Measurements from ENCODE around the gene AXIN1. TPM values are rescaled to one million over a fixed set of nuclear protein-coding genes. Genes with fewer than 3 reads are reported as not detected.
A peak's percentile ranks its signal among the peaks of the same experiment; 100 is the strongest.
"Not testable (repeated sequence)": the region's sequence is repeated elsewhere in the genome, so short reads cannot be mapped to it uniquely, and the experiment has no call there.

The AXIN1 gene
- total RNA-seq, 2 experiments from 2014 or later: 22.3 to 25.7 TPM

DNA sequence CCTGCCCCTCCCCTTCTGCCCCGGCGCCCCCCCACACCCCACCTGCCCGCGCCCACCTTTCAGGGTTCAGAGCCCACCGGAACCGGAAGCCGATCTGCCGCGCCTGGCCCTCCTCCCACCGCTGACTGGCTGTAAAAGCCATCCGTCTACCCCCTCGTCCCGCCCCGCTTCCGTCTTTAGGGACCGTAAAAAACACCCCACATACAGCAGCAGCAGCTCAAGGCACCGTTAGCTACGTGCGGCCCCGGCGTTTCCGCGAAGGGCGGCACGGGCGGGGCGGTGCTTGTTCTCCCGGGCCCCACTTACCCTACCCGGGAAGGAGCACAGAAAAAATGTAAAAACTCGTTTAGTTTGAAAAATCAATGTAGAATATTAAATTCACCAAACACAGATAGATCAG lies 17.9 kb upstream of the AXIN1 start, which contains the start of gene MRPL28:
Gene MRPL28, minus strand, starts transcription at position 96 of the 400 bp plus-strand sequence. CDS start 320 bp downstream, outside the sequence.
- H3K4me3 Mint-ChIP-seq: peak within 1 kb of the TSS; percentile 68
- H3K27me3 Mint-ChIP-seq: no peaks in the 10 kb centered on the region
- CTCF ChIA-PET: interaction anchor here (0.7 to 1.8 kb wide), 7 partner anchors 8 to 274 kb away, joined by 3 to 11 read pairs (median 4); partner anchors contain the start of gene AXIN1
- H3K4me1 Mint-ChIP-seq: peaks cover 15% of the 10 kb centered on the region
- peak; percentile 97 for DNase-seq
- peaks cover 11% of the 10 kb centered on the region for H3K36me3 Mint-ChIP-seq
- no peaks in the 10 kb centered on the region for H3K9me3 Mint-ChIP-seq (ENCODE audit: low read depth)
- ATAC-seq: peak; percentile 100
- H3K27ac Mint-ChIP-seq: peak within 1 kb of the TSS; percentile 87

DNA sequence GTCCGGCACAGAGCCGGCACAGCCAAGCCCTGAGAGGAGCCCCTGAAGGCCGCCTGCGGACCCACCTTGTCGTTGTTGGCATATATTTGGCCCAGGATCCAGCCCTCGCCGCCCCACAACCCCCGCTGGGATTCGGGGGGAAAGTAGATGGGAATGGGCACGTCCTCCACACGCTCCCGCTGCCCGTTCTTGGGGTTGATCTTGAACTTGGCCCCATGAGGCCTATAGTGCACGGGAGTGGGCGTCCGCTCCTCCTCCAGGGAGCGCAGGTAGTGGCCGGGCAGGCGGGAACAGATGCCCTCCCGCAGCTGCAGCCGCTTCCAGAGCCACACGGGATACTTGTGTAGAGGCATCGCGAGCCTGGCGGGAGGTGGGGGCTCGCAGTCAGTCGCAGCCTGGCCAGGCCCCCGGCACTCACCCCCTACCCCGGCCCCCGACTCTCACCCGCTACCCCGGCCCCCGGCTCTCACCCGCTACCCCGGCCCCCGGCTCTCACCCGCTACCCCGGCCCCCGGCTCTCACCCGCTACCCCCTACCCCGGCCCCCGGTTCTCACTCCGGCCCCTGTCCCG lies 17.4 kb upstream of the AXIN1 start:
- Mint-ChIP-seq H3K27me3 (no peaks in the 10 kb centered on the region), H3K9me3 (ENCODE audit: low read depth) (no peaks in the 10 kb centered on the region), H3K4me3 (peak overlapping the region; percentile 68), H3K27ac (peak overlapping the region; percentile 70), H3K36me3 (peaks cover 11% of the 10 kb centered on the region), H3K4me1 (peaks cover 15% of the 10 kb centered on the region)
- no peak for DNase-seq
- CTCF ChIA-PET: interaction anchor here (0.7 to 1.6 kb wide), 4 partner anchors 11 to 263 kb away, joined by 3 to 11 read pairs (median 5); partner anchors contain the start of gene AXIN1
- ATAC-seq: no peak

DNA sequence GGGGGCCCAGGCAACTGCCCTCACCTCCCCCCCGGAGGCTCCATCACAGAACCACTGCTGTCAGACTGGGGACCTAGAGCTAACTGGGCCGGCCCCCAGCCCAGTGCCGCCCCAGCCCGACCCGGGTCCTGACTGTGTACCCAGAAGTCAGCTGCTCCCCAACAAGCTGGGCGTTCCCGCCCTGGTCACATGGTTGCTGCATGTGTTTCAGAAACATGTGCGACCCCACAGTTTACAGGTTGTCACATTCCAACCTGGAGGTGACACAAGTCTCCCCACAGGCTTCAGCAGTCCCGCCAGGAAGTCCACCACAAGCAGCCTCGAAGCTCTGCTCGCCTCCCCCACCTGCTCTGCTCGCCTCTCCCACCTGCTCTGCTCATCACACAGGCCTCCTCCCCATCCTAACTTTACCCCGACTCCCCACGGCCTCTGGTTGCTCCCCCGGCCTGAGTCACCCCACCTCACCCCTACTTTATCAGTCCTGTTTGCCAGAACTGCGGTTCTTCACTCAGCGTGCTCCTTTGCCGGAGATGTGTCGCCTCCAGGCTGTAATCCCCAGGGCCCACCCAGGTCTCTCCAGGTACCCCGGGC lies 16.8 kb upstream of the AXIN1 start:
- H3K27ac Mint-ChIP-seq: peak overlapping the region; percentile 70
- H3K9me3 Mint-ChIP-seq (ENCODE audit: low read depth): no peaks in the 10 kb centered on the region
- CTCF ChIA-PET: no interaction called here
- peak; percentile 40 for DNase-seq
- ATAC-seq: no peak
- peaks cover 15% of the 10 kb centered on the region for H3K4me1 Mint-ChIP-seq
- H3K27me3 Mint-ChIP-seq: no peaks in the 10 kb centered on the region
- H3K4me3 Mint-ChIP-seq: peak overlapping the region; percentile 59
- H3K36me3 Mint-ChIP-seq: peaks cover 11% of the 10 kb centered on the region

DNA sequence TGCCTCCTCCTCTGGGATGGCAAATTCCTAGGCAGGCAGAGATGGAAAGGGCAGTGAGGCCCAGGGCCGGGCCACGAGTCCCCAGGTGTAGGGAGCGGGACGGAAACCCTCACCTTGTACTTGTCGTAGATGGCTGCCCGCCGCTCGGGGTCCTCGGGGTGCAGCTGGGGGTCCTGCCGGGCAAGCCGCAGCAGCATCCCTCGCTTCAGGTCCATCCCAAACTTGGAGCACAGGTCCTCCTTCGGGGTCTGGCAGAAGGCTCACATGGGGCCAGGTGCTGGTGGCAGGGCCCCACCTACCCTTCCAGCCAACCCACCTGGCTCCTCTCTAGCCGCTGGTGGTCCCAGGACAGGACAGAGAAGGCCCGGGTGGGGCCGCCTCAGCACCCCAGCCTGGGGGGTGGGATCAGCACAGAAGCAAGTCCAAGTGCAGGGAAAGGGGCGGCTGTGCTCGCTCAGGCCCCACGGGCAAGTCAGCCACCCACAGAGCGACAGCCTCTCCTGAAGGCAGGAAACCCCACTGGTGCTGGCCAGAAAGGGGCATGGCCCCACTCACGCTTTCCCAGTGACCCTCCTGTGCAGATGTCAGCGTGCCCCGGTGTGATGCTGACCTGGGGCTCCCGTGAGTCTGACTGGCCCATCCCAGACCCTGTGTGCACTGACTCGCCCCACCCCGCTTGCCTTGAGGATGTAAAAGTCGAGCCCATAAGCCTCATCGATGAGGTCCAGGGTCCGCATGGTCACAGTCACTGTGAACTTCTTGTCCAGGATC lies 16.1 kb upstream of the AXIN1 start:
- peak; percentile 39 for DNase-seq
- Mint-ChIP-seq H3K4me3 (no peak overlapping the region), H3K9me3 (ENCODE audit: low read depth) (no peaks in the 10 kb centered on the region), H3K4me1 (peaks cover 15% of the 10 kb centered on the region), H3K27me3 (peaks cover 3% of the 10 kb centered on the region), H3K27ac (no peak overlapping the region), H3K36me3 (peaks cover 11% of the 10 kb centered on the region)
- ATAC-seq: no peak
- CTCF ChIA-PET: no interaction called here

DNA sequence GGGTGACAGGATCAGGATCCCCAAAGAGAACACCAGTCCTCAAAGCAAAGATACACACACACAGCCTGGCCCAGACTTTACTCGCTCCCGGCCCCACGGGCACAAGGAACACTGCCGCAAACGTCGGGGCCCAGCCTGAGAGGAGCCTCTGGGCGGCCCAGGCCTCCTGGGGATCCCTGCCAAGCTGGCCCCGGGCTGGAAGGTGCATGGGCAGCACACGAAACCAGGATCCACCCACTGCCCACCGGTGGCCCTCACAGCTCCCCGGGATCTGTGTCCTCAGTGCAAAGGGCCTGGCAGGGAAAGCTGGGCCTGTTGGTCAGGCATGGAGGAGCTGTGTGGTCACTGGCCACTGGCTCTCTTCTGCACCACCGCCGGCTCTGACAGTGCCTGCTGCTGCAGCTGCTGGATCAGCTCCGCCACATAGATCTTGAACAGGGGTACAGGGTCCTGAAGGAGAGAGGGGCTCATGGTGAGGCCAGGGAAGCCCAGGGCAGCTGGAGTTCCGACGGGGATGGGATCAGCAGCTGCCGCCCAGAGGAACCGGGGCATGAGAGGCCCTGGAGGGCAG lies 14.9 kb upstream of the AXIN1 start:
- H3K4me3 Mint-ChIP-seq: no peak overlapping the region
- no peaks in the 10 kb centered on the region for H3K9me3 Mint-ChIP-seq (ENCODE audit: low read depth)
- H3K36me3 Mint-ChIP-seq: peaks cover 11% of the 10 kb centered on the region
- H3K4me1 Mint-ChIP-seq: peaks cover 15% of the 10 kb centered on the region
- ATAC-seq (no peak), DNase-seq (peak; percentile 40)
- CTCF ChIA-PET: no interaction called here
- peaks cover 5% of the 10 kb centered on the region for H3K27me3 Mint-ChIP-seq
- H3K27ac Mint-ChIP-seq: no peak overlapping the region

DNA sequence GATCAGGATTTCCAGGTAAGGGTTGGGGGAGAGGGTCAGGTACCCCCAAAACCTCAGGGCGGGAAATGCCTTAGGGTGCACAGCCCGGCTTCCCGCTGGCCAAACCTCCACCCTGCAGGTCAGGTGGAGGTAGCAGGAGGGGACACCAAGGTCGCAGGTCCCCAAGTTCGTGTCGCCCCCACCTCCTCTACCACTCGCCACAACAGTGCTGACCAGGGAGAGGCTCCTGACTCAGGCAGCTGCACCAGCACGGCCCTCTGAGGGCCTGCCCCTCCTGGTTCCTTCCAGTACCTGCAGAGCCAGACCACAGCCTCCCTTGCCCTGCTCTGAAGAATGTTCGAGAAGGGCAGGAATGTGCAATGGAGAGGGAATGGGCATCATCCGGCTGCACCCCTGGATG lies 14.0 kb upstream of the AXIN1 start:
- H3K9me3 Mint-ChIP-seq (ENCODE audit: low read depth): no peaks in the 10 kb centered on the region
- peaks cover 9% of the 10 kb centered on the region for H3K36me3 Mint-ChIP-seq
- ATAC-seq (no peak), DNase-seq (peak; percentile 38)
- CTCF ChIA-PET: no interaction called here
- H3K4me1 Mint-ChIP-seq: peaks cover 18% of the 10 kb centered on the region
- H3K27me3 Mint-ChIP-seq: peaks cover 5% of the 10 kb centered on the region
- no peak overlapping the region for H3K4me3 Mint-ChIP-seq
- H3K27ac Mint-ChIP-seq: no peak overlapping the region

DNA sequence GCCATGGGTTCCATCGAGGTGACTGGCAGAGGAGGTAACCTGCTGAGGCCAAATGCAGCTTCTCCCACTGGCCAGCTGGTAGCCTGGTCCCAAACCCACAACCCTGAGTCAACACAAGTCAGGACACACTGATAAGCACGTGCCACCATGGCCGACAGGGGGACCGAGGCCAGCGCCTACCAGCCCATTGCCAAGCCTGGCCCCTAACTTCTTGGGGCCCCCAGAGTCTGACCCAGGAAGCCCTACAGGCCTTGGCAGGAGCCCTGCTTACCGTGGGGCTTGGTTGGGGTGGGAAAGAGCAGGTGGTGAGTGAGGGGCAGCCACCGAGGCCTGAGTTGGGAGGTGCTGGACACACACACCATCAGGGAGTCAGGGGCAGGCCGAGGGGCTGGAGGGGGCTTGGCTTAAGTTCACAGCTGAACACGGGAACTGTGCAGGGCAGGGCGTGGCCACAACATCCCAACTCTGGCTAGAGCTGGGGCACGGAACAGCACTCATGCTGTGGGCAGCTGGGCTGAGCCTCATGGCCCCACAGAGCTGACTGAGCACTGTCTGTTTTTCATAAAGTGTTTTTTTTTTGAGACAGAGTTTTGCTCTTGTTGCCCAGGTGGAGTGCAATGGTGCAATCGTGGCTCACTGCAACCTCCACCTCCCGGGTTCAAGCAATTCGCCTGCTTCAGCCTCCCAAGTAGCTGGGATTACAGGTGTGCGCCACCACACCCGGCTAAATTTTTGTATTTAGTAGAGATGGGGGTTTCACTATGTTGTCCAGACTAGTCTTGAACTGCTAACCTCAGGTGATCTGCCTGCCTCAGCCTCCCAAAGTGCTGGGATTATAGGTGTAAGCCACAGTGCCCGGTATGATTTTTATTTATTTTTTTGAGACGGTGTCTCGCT lies 12.3 kb upstream of the AXIN1 start:
- Mint-ChIP-seq H3K4me1 (peaks cover 10% of the 10 kb centered on the region), H3K27ac (no peak overlapping the region), H3K4me3 (no peak overlapping the region), H3K27me3 (peaks cover 5% of the 10 kb centered on the region), H3K36me3 (peaks cover 9% of the 10 kb centered on the region), H3K9me3 (ENCODE audit: low read depth) (no peaks in the 10 kb centered on the region)
- DNase-seq: peak; percentile 39
- CTCF ChIA-PET: interaction anchor here (1.3 to 1.5 kb wide), 4 partner anchors 10 to 258 kb away, joined by 3 to 5 read pairs (median 3); no protein-coding TSS in a partner anchor
- ATAC-seq: no peak

DNA sequence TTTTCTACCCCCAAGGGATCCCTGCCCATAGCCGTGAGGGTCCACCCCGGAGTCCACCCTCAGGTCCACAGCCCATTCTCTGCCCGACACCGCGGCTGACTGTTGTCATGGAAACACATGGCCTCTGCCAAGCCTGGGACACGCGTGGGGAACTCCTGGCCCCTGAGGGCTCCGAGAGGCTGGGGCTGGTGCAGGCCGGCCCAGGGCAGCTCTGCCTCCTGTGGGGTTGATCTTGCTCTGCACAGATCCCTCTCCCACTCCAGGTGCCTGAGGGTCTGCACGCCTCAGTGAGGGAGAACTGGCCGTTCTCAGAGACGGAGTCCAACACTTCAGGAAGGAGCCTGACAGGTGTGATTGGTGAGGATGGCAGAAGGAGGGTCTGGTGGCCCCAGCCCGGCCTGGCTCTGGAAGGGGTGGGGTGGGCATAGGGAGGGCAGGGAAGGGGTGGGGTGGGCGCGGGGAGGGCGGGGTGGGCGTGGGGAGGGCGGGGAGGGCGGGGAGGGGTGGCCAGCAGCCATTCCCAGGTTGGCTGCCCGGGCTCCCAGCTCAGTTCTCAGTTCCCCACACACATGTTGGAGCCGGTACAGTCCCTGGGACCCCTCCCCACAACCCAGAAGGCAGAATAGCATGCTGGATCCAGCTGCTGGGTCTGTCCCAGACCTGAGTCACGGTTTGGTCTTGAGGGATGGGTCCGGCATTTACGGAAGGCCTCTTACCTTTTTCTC lies 11.4 kb upstream of the AXIN1 start:
- CTCF ChIA-PET: interaction anchor here (1.9 to 3.0 kb wide), 4 partner anchors 172 to 311 kb away, joined by 6 to 29 read pairs (median 8); partner anchors contain the start of genes POLR3K and SNRNP25
- H3K9me3 Mint-ChIP-seq (ENCODE audit: low read depth): no peaks in the 10 kb centered on the region
- peaks cover 5% of the 10 kb centered on the region for H3K27me3 Mint-ChIP-seq
- peak; percentile 39 for DNase-seq
- H3K36me3 Mint-ChIP-seq: peaks cover 7% of the 10 kb centered on the region
- H3K27ac Mint-ChIP-seq: no peak overlapping the region
- no peak for ATAC-seq
- H3K4me3 Mint-ChIP-seq: no peak overlapping the region
- peaks cover 4% of the 10 kb centered on the region for H3K4me1 Mint-ChIP-seq

DNA sequence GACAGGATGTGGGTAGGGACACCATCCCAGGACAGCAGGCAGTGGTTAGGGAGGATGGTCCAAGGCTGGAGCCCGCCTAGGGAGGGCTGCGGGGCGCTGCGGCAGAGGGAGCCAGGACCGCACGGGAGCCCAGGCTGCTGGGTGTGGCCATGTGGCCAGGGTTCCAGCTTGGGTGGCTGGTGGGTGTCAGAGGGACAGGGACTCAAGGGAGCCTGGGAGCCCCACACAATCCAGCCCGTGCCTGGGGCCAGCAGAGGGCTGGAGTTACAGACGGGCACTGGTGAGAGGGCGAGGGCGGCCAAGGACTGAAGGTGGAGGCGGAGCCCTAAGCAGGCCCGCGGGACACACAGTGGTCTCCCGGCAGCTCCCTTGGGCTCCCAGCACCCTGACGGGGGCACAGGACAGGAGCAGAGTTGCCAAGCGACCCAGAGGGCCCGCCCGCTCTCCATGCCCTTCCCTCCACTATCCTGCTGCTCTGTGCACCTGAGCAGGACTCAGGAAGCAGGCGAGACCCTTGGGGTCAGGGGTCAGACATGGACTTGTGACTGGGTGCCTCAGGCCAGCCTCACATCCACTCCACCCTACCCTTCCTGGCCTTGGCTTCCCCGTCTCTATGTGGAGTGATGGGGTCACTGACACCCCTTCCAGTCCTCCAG lies 10.7 kb upstream of the AXIN1 start:
- H3K4me1 Mint-ChIP-seq: peaks cover 4% of the 10 kb centered on the region
- peak; percentile 41 for DNase-seq

DNA sequence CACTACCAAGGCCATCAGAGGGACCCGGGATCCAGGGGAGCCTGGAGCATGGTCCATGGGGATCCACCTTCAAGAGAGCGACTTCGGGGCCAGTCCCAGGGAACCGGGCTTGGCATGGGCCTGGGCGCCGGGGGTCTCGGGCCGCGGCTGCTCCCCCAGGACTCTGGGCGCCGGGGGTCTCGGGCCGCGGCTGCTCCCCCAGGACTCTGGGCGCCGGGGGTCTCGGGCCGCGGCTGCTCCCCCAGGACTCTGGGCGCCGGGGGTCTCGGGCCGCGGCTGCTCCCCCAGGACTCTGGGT lies 10.1 kb upstream of the AXIN1 start:
- H3K4me1 Mint-ChIP-seq; H3K27ac Mint-ChIP-seq; ATAC-seq; H3K36me3 Mint-ChIP-seq; H3K27me3 Mint-ChIP-seq; DNase-seq; H3K4me3 Mint-ChIP-seq; H3K9me3 Mint-ChIP-seq (ENCODE audit: low read depth): not testable (repeated sequence)
- CTCF ChIA-PET: interaction anchor here (0.7 to 3.0 kb wide), 25 partner anchors 9 to 310 kb away, joined by 3 to 29 read pairs (median 5); partner anchors contain the start of genes AXIN1, LUC7L, POLR3K and SNRNP25

More for the DNA sequence above, 10.7 kb upstream of the AXIN1 start:
- CTCF ChIA-PET: interaction anchor here (1.2 to 3.0 kb wide), 13 partner anchors 8 to 310 kb away, joined by 3 to 29 read pairs (median 8); partner anchors contain the start of genes AXIN1, POLR3K and SNRNP25
- no peak overlapping the region for H3K4me3 Mint-ChIP-seq
- ATAC-seq: no peak
- no peaks in the 10 kb centered on the region for H3K9me3 Mint-ChIP-seq (ENCODE audit: low read depth)
- no peak overlapping the region for H3K27ac Mint-ChIP-seq
- H3K36me3 Mint-ChIP-seq: peaks cover 7% of the 10 kb centered on the region
- H3K27me3 Mint-ChIP-seq: peaks cover 5% of the 10 kb centered on the region

DNA sequence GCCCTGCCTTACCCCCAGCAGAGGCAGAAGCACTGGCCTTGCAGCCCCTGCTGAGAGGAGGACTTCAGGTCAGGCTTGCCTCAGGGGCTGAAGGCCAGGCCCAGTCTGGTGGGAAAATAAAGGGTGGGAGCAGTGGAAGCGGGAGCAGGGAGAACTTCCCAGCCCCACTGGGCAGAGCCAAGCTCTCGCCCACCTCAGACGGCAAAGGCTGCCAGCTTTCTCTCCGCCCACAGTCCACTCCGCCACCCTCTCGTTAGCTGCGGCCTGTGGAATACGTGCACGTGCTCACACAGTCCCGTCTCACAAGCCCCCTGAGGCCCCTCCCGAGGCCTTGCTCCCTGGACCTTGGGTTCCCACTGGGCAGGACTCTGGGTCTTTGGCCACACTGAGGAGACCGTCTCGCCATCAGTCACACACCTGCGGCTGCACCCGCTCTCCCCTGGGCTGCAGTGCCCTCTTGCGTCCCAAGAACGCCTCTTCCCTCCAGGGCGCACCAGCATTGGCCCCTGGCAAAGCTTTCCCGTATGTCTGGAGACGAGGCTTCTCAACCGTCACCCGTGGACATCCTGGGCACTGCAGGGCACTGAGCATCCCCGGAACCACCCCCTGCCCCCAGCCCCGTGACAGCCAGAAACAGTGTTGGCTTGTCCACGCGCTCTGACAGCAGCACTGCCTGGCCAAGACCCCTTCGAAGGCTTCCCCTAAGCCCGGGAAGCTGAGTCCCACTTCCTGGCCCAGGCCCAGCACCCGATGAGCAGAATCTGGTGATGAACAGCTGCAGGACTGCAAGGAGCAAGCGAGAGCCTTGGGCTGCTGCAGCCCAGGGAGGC lies 9.6 kb upstream of the AXIN1 start:
- H3K4me3 Mint-ChIP-seq: no peak overlapping the region

More for the DNA sequence above, 9.6 kb upstream of the AXIN1 start:
- peaks cover 4% of the 10 kb centered on the region for H3K4me1 Mint-ChIP-seq
- H3K27me3 Mint-ChIP-seq: peaks cover 5% of the 10 kb centered on the region
- peak; percentile 92 for ATAC-seq
- CTCF ChIA-PET: interaction anchor here (0.7 to 3.0 kb wide), 28 partner anchors 9 to 309 kb away, joined by 3 to 29 read pairs (median 5); partner anchors contain the start of genes AXIN1, LUC7L, POLR3K and SNRNP25
- H3K27ac Mint-ChIP-seq: no peak overlapping the region
- no peaks in the 10 kb centered on the region for H3K9me3 Mint-ChIP-seq (ENCODE audit: low read depth)
- peak; percentile 79 for DNase-seq
- peaks cover 6% of the 10 kb centered on the region for H3K36me3 Mint-ChIP-seq
